Muscle of leg (tissue), 11 donors: ENCODE measurements around the gene PRRT2. TPM values are rescaled to one million over a fixed set of nuclear protein-coding genes. Genes with fewer than 3 reads are reported as not detected.
"Not testable (repeated sequence)": the region's sequence is repeated elsewhere in the genome, so short reads cannot be mapped to it uniquely, and the experiment has no call there.

ENCODE experiments used
- DNase-seq: peaks from one replicate; pipeline ENCODE4 v3.0.0; 2013
- H3K27ac ChIP-seq: one replicate; pipeline ENCODE4 v1.5.1; 2013; ENCODE audit warnings: mild to moderate bottlenecking, low read length, control low read depth
- H3K27me3 ChIP-seq: one replicate; pipeline ENCODE4 v1.6.1; 2013; ENCODE audit warnings: low read length; ENCODE audit not compliant: control insufficient read depth, insufficient read depth
- H3K36me3 ChIP-seq: one replicate; pipeline ENCODE4 v1.6.1; 2013; ENCODE audit warnings: low read length; ENCODE audit not compliant: control insufficient read depth, insufficient read depth
- H3K4me1 ChIP-seq: one replicate; pipeline ENCODE4 v1.6.1; 2013; ENCODE audit warnings: low read length; ENCODE audit not compliant: control insufficient read depth, insufficient read depth
- H3K4me3 ChIP-seq: one replicate; pipeline ENCODE4 v1.5.1; 2013; ENCODE audit warnings: low read length, control low read depth
- H3K9me3 ChIP-seq: replicated peaks from 2 replicates; pipeline ENCODE4 v1.6.1; 2013; ENCODE audit warnings: low read depth, low read length; ENCODE audit not compliant: control insufficient read depth
- WGBS: methylation state at CpG from one replicate; pipeline ENCODE4 v1.1.5; 2013; ENCODE audit warnings: missing lambda C conversion rate; ENCODE audit not compliant: insufficient coverage; 5-methylcytosine and 5-hydroxymethylcytosine counted together
- polyA plus RNA-seq, 8 donors: library from polyadenylated mRNA; unstranded; fragments of 120-200 nt; gene quantifications; one replicate each; pipeline versions ENCODE4 v1.2.1 to v1.2.3, GENCODE V29; 2013; ENCODE audit warnings: inconsistent platforms in 1 of 8, low replicate concordance in 1 of 8; ENCODE audit not compliant: insufficient read length in 8 of 8, insufficient read depth in 1 of 8
- total RNA-seq: library from RNA; stranded (reverse); fragments of 120-200 nt; gene quantifications from one replicate; pipeline ENCODE4 v1.2.4, GENCODE V29; 2013

Gene PRRT2
- total and polyA plus RNA-seq, 9 donors, result 8.3 to 28.5 (median 17.7) TPM

- Histone ChIP-seq H3K36me3 (no peaks in the 10 kb centered on the region), H3K4me3 (no peak overlapping the region), H3K27ac (no peak overlapping the region), H3K4me1 (no peaks in the 10 kb centered on the region), H3K27me3 (no peaks in the 10 kb centered on the region), H3K9me3 (no peaks in the 10 kb centered on the region)
- DNase-seq, result no peak
- WGBS, result 92% methylated on average over 1 of the region's 5 CpGs
Measured at GRCh38 chr16:29774730-29775129, 37.3 kb upstream of the PRRT2 start.

- H3K9me3 ChIP-seq, result no peaks in the 10 kb centered on the region
- no peaks in the 10 kb centered on the region for H3K36me3 ChIP-seq
- 85% methylated on average over 2 of the region's 4 CpGs for WGBS
- no peak overlapping the region for H3K4me3 ChIP-seq
- no peak for DNase-seq
- H3K4me1 ChIP-seq, result no peaks in the 10 kb centered on the region
- peaks cover 5% of the 10 kb centered on the region for H3K27me3 ChIP-seq
- H3K27ac ChIP-seq, result no peak overlapping the region
Measured at GRCh38 chr16:29775742-29776408, 36.1 kb upstream of the PRRT2 start.

- Histone ChIP-seq H3K4me3 (no peak within 1 kb of the TSS), H3K4me1 (no peaks in the 10 kb centered on the region), H3K27ac (no peak within 1 kb of the TSS), H3K27me3 (peaks cover 8% of the 10 kb centered on the region), H3K36me3 (no peaks in the 10 kb centered on the region), H3K9me3 (no peaks in the 10 kb centered on the region)
- WGBS, result 77% methylated on average over 5 of the region's 10 CpGs
- DNase-seq, result no peak
Measured at GRCh38 chr16:29777576-29778350, 34.2 kb upstream of the PRRT2 start, which contains the start of gene ZG16. Gene ZG16 (plus strand): TSS chr16:29778256. CDS start chr16:29779267, 1,011 bp downstream.

GRCh38 chr16:29779474-29779873 is 32.5 kb upstream of the PRRT2 start:
- 68% methylated on average over 8 of the region's 10 CpGs for WGBS
- Histone ChIP-seq H3K36me3 (no peaks in the 10 kb centered on the region), H3K27me3 (peaks cover 8% of the 10 kb centered on the region), H3K4me1 (no peaks in the 10 kb centered on the region), H3K27ac (no peak overlapping the region), H3K9me3 (no peaks in the 10 kb centered on the region), H3K4me3 (no peak overlapping the region)
- DNase-seq, result no peak

- H3K27me3 ChIP-seq, result peaks cover 10% of the 10 kb centered on the region
- not testable (repeated sequence) for DNase-seq, H3K27ac ChIP-seq, H3K4me3 ChIP-seq, H3K9me3 ChIP-seq, H3K4me1 ChIP-seq, H3K36me3 ChIP-seq
- WGBS, result 63% methylated on average over 4 of the region's 13 CpGs
Measured at GRCh38 chr16:29783094-29783953, 28.7 kb upstream of the PRRT2 start.

GRCh38 chr16:29784157-29784556 is 27.8 kb upstream of the PRRT2 start:
- H3K36me3 ChIP-seq, result no peaks in the 10 kb centered on the region
- H3K27ac ChIP-seq, result no peak overlapping the region
- DNase-seq, result no peak
- H3K9me3 ChIP-seq, result no peaks in the 10 kb centered on the region
- no peaks in the 10 kb centered on the region for H3K4me1 ChIP-seq
- peaks cover 10% of the 10 kb centered on the region for H3K27me3 ChIP-seq
- no CpG with 5 or more reads among the region's 2 CpGs for WGBS
- no peak overlapping the region for H3K4me3 ChIP-seq

- no peaks in the 10 kb centered on the region for H3K36me3 ChIP-seq
- WGBS, result 5% methylated on average over 21 of the region's 38 CpGs
- DNase-seq, result peak; percentile 63
- peaks cover 5% of the 10 kb centered on the region for H3K4me1 ChIP-seq
- H3K27ac ChIP-seq, result no peak overlapping the region
- peaks cover 10% of the 10 kb centered on the region for H3K27me3 ChIP-seq
- no peaks in the 10 kb centered on the region for H3K9me3 ChIP-seq
- H3K4me3 ChIP-seq, result no peak overlapping the region
Measured at GRCh38 chr16:29784901-29785500, 27.0 kb upstream of the PRRT2 start.

- H3K36me3 ChIP-seq, DNase-seq, H3K9me3 ChIP-seq, H3K27me3 ChIP-seq, H3K4me3 ChIP-seq, H3K27ac ChIP-seq: not testable (repeated sequence)
- 83% methylated on average over 2 of the region's 4 CpGs for WGBS
- peaks cover 17% of the 10 kb centered on the region for H3K4me1 ChIP-seq
Measured at GRCh38 chr16:29787155-29787554, 24.8 kb upstream of the PRRT2 start.

- peaks cover 2% of the 10 kb centered on the region for H3K27me3 ChIP-seq
- WGBS, result 54% methylated on average over 15 of the region's 20 CpGs
- H3K36me3 ChIP-seq, result peaks cover 2% of the 10 kb centered on the region
- H3K27ac ChIP-seq, result peak overlapping the region; percentile 91
- H3K9me3 ChIP-seq, result no peaks in the 10 kb centered on the region
- peaks cover 20% of the 10 kb centered on the region for H3K4me1 ChIP-seq
- peak overlapping the region; percentile 96 for H3K4me3 ChIP-seq
- no peak for DNase-seq
Measured at GRCh38 chr16:29789775-29790182, 22.2 kb upstream of the PRRT2 start.
